WI38 (cell line): Measurements from ENCODE around the gene DLX4.

Experiments
- H3K4me3 ChIP-seq: 2 replicates; pipeline ENCODE4 v1.5.1; 2011; ENCODE audit warnings: low read depth, mild to moderate bottlenecking, control low read depth, low read length
- TF ChIP-seq, protein P1 (sequence below): IDR thresholded peaks from 2 replicates; pipeline ENCODE4 v1.5.1; 2012; ENCODE audit warnings: low read depth, mild to moderate bottlenecking, control low read depth, low read length

The DLX4 gene

DNA sequence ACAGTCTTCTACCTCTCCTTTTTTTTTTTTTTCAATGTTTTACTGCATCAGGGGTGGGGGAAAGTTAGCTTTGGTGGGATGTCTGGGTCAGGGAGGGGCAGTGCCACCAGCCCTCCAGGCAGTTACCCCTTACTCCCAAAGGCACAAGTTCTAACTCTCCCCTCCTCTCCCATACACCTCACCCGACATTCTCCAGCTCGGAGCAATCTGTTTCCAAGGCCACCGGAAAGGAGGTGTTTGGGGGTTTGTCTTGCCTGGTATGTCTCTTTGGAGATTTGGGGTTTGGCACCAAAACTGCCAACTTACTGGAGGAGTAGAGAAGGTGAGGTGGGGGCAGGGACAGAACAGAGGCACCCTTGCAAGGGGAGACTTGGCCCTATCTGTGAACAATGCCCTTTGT lies 21.3 kb downstream of the DLX4 start:
- H3K4me3 ChIP-seq: no peak overlapping the region
- TF ChIP-seq, protein P1, sequence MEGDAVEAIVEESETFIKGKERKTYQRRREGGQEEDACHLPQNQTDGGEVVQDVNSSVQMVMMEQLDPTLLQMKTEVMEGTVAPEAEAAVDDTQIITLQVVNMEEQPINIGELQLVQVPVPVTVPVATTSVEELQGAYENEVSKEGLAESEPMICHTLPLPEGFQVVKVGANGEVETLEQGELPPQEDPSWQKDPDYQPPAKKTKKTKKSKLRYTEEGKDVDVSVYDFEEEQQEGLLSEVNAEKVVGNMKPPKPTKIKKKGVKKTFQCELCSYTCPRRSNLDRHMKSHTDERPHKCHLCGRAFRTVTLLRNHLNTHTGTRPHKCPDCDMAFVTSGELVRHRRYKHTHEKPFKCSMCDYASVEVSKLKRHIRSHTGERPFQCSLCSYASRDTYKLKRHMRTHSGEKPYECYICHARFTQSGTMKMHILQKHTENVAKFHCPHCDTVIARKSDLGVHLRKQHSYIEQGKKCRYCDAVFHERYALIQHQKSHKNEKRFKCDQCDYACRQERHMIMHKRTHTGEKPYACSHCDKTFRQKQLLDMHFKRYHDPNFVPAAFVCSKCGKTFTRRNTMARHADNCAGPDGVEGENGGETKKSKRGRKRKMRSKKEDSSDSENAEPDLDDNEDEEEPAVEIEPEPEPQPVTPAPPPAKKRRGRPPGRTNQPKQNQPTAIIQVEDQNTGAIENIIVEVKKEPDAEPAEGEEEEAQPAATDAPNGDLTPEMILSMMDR: no peak

DNA sequence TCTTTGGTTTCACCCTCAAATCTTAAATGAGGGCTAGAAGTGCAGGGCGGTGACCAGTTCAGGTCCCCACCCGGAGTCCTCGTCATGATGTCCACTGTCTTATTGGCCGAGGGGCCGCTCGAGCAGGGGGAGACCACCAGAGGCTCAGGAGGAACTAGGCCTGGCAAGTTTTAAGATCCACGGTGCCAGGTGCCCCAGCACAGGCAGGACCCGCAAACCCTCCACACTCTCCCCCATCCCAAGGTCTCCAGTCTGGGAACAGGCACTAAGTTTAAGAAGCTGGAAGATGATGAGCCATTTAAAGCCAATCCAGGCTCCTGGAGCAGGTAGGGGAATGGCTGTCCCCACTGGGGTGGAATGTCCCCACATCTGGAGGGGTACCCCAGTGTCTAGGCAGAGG lies 21.9 kb downstream of the DLX4 start:
- no peak overlapping the region for H3K4me3 ChIP-seq
- TF ChIP-seq, protein P1: no peak

DNA sequence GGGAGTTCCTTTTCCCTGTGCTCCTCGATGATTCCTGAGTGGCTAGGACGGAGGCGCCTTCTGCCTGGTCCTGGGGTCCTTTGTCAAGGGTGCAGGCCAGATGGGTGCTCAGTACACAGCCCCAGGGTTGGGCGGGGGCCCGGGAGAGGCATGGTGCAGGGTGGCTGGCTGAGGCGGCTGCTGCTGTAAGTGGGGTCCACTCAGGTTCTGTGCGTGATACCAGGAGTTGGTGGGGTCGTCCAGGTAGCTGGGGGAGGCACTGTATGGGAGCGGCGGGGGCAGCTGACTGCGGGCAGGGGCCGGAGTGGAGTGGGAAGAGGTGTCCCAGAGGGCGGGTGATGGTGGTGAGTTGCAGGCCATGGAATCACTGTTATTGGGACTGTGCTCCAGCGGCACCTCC lies 22.4 kb downstream of the DLX4 start:
- TF ChIP-seq, protein P1: no peak

DNA sequence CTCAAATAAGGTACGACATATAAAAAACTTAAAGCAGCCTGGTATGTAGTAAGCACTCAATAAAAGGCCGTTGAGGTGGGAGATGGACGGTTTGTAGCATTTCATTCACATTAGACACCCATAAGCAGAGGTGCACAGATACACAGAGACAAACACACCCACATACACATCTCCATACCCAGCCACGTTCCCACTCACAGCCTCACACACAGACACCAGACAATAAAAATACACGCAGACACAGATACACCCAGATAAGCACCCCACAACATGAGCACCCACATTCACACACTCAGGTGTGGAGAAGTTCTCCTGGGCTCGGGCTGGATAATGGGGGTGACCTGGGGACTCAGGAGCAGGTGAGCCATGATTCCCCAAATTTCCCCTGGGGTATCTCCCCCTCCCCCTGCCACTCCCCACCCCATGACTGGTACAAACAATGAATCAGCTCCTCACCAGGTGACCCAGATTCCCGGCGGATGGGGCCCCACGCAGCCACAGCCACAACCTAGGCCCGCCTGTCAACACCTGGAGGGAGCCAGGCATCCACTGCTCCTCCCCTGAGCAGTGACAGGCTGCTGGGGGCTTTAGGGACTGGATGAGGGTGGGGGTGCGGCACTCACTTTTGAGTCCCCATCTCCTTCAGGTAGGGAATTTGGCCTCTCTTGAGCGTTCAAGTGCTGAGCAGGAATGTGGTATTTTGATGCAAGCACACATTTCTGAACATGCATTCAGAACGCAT lies 23.4 kb downstream of the DLX4 start:
- TF ChIP-seq, protein P1: no peak
- no peak overlapping the region for H3K4me3 ChIP-seq

More for the DNA sequence above, 22.4 kb downstream of the DLX4 start:
- H3K4me3 ChIP-seq: no peak overlapping the region

DNA sequence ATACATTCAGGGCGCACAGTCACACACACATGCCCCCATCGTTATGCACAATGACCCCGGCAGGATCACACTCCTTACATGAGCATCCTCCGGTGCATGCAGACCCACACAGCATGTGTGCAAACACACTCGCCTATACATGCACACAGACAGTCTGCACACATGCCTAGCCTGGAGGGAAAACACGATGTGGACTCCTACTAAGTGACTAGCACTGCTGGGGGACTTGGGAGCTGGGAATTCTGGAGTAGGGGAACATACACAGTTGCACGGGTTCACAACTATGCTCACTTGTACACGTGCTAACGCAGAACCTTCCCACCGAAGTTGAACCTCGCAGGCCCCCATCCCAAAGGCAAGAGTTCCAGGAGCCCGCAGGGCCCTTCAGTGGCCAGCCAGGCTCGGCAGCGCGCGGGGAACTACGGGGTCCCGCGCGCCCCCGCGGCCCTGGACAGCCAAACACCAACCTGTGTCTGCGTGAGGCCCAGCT lies 24.0 kb downstream of the DLX4 start:
- TF ChIP-seq, protein P1: no peak
- H3K4me3 ChIP-seq: no peak overlapping the region

DNA sequence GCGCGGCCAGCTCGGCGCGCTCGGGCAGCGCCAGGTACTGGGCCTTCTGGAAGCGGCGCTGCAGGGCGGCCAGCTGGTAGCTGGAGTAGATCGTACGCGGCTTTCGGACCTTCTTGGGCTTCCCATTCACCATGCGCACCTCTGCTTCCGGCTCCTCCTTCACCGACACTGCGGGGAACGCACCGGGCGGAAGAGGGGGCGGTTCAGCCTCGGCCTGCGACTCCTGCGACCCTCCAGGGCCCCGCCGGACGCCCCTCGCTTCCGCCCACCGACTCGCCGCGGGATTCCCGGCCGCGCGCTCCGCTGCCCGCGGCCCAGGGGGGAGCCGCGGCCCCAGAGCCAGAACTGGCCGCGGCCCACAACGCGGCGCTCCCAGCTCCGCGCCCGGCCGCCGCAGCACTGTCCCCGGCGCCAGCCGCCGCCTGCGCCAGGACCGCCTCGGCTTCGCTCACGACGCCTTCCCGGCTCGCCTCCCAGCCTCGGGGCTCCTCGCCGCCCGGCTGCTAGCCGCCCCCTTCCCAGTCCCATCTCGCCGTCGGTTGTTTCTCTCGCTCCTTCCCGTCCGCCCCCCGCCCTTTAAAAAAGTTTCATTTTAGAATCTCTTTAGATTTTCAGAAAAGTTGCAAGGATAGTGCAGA lies 24.6 kb downstream of the DLX4 start:
- H3K4me3 ChIP-seq: peak overlapping the region; percentile 21; the same call in 1 of the 2 replicates
- TF ChIP-seq, protein P1: no peak
